ENCODE measurements around the gene SNED1.

Gene SNED1

DNA sequence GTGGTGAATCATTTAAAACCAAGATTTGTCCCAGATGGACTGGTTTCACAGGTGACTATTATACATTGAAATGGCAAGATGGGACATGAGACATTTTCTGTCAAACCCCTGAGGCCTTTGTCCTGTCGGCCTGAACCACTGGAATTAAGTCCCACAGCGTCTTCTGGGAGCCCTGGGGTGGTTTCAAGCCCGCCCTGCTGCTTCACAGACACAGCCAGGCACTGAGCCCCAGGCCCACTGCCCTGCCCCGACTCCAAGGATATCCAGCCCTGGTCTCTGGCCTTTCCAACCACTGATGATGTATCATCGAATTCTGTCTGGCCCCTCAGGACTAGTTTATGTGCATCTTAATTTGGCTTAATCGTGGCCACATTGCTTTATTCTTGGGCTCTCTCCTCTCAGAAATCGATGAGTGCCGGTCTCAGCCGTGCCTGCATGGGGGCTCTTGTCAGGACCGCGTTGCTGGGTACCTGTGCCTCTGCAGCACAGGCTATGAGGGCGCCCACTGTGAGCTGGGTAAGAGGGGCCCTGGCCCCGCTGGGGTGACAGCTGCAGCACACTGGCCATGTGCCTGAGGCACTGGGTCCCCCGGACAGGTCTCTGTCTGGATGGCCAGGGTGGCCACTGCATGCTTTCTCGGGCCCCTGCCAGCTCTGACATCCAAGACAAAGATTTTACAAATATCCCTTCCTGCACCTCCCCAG lies 64.1 kb downstream of the SNED1 start:
- H3K36me3 ChIP-seq (ENCODE audit: control insufficient read depth, insufficient read depth, low read length): no peaks in the 10 kb centered on the region
- no peaks in the 10 kb centered on the region; the same call in 1 of the 2 replicates for H3K27me3 ChIP-seq (replicated peaks; ENCODE audit: control insufficient read depth, insufficient read depth, low read length)
- DNase-seq (ENCODE audit: extremely low read depth, insufficient read length): peak; percentile 8
- TF ChIP-seq, protein P1, sequence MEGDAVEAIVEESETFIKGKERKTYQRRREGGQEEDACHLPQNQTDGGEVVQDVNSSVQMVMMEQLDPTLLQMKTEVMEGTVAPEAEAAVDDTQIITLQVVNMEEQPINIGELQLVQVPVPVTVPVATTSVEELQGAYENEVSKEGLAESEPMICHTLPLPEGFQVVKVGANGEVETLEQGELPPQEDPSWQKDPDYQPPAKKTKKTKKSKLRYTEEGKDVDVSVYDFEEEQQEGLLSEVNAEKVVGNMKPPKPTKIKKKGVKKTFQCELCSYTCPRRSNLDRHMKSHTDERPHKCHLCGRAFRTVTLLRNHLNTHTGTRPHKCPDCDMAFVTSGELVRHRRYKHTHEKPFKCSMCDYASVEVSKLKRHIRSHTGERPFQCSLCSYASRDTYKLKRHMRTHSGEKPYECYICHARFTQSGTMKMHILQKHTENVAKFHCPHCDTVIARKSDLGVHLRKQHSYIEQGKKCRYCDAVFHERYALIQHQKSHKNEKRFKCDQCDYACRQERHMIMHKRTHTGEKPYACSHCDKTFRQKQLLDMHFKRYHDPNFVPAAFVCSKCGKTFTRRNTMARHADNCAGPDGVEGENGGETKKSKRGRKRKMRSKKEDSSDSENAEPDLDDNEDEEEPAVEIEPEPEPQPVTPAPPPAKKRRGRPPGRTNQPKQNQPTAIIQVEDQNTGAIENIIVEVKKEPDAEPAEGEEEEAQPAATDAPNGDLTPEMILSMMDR (IDR thresholded peaks at IDR 0.05; ENCODE audit: insufficient read depth, low read length, poor library complexity, severe bottlenecking): no peak
- H3K4me3 ChIP-seq (replicated peaks; ENCODE audit: low read depth, low read length): no peak overlapping the region

DNA sequence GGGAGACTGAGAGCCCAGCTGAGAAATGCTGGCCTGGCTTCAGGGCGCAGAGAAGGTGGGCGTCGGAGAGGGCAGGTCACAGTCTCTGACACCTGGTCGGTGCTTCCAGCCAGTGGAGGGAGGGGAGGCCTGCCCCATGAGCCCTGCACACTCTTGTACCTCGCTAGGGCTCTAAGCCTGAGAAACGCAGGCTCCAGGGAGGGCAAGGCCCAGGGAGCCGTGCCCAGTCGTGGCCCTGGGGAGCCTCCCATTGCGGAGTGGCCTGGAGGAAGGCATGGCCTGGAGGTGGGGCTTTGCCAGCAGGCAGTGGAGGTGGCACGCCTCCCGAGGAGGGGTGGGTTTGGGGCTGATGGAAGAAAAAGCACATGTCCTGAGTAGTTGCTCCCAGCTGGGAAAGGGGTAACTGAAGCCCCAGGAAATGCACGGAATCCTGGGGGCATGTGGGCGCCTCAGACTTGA lies 64.7 kb downstream of the SNED1 start:
- Histone ChIP-seq H3K27me3 (replicated peaks; ENCODE audit: control insufficient read depth, insufficient read depth, low read length) (no peaks in the 10 kb centered on the region; the same call in 1 of the 2 replicates), H3K4me3 (replicated peaks; ENCODE audit: low read depth, low read length) (no peak overlapping the region), H3K36me3 (ENCODE audit: control insufficient read depth, insufficient read depth, low read length) (no peaks in the 10 kb centered on the region)
- TF ChIP-seq, protein P1 (IDR thresholded peaks at IDR 0.05; ENCODE audit: insufficient read depth, low read length, poor library complexity, severe bottlenecking): no peak
- DNase-seq (ENCODE audit: extremely low read depth, insufficient read length): no peak

DNA sequence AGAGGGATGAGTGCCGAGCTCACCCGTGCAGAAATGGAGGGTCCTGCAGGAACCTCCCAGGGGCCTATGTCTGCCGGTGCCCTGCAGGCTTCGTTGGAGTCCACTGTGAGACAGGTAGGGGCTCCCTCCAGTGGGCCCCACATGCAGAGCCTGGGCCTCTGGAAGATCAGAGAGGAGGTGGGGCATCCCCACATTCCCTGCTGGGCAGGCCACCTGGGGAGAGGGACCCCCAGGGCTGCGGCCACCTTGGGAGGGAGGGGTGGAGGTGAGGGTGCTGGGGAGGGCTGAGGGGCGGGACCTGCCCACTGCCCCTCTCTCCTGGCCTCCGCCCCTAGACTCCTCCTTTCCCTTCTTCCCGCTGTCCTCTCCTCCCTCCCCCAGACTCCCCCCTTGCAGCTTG lies 65.2 kb downstream of the SNED1 start:
- TF ChIP-seq, protein P1 (IDR thresholded peaks at IDR 0.05; ENCODE audit: insufficient read depth, low read length, poor library complexity, severe bottlenecking): no peak
- Histone ChIP-seq H3K4me3 (replicated peaks; ENCODE audit: low read depth, low read length) (no peak overlapping the region), H3K36me3 (ENCODE audit: control insufficient read depth, insufficient read depth, low read length) (no peaks in the 10 kb centered on the region), H3K27me3 (replicated peaks; ENCODE audit: control insufficient read depth, insufficient read depth, low read length) (no peaks in the 10 kb centered on the region; the same call in 1 of the 2 replicates)
- DNase-seq (ENCODE audit: extremely low read depth, insufficient read length): no peak

DNA sequence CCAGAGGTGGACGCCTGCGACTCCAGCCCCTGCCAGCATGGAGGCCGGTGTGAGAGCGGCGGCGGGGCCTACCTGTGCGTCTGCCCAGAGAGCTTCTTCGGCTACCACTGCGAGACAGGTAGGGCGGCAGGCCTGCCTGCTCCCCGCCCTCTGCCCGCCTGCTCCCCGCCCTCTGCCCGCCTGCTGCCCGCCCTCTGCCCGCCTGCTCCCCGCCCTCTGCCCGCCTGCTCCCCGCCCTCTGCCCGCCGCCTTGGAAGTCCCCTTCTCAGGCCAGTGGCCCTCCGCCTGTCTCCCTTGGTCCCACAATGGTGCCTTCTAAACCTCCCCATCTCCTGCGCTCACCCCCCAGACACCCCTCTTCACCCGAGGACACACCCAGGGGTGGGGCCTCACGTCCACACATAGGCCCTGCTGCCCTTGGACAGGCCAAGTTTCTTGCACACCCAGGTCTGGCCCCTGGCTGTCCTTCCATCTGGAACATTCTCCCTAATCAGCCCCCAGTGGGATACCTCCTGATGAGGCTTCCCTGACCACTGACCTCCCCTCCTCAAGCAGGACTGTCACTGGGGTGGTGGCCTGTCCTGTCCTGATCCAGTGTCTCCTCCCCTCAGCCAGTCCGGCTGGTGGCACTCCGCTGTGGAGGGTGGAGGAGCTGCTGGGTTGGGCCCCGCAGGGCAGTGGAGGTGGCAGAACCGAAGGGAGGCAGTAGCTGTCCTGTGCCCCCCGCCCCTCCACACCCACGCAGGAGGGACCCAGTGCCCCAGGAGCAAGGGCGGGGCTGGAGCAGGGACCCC lies 65.8 kb downstream of the SNED1 start:
- DNase-seq (ENCODE audit: extremely low read depth, insufficient read length): peak; percentile 38
- H3K36me3 ChIP-seq (ENCODE audit: control insufficient read depth, insufficient read depth, low read length): no peaks in the 10 kb centered on the region
- H3K27me3 ChIP-seq (replicated peaks; ENCODE audit: control insufficient read depth, insufficient read depth, low read length): no peaks in the 10 kb centered on the region; the same call in 1 of the 2 replicates
- no peak overlapping the region for H3K4me3 ChIP-seq (replicated peaks; ENCODE audit: low read depth, low read length)
- TF ChIP-seq, protein P1 (IDR thresholded peaks at IDR 0.05; ENCODE audit: insufficient read depth, low read length, poor library complexity, severe bottlenecking): no peak

DNA sequence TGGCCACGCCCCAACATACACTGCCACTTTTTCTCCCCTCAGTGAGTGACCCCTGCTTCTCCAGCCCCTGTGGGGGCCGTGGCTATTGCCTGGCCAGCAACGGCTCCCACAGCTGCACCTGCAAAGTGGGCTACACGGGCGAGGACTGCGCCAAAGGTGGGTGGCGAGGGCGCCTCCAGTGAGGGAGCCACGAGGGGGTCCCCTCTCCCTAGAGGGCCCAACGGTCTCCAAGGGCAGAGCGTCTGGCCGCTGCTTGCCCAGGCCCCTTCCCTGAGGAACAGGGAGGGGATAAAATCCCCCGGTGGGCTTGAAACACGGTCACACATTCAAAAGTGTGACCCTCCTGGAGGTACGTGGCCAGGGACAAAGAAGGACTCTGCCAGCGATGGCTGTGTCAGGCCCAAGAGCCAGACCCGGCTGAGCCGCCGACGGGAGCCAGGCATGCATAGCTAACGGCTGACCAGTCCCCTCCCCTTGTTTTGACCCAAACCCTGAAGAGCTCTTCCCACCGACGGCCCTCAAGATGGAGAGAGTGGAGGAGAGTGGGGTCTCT lies 66.5 kb downstream of the SNED1 start:
- TF ChIP-seq, protein P1 (IDR thresholded peaks at IDR 0.05; ENCODE audit: insufficient read depth, low read length, poor library complexity, severe bottlenecking): no peak
- no peak for DNase-seq (ENCODE audit: extremely low read depth, insufficient read length)
- Histone ChIP-seq H3K36me3 (ENCODE audit: control insufficient read depth, insufficient read depth, low read length) (no peaks in the 10 kb centered on the region), H3K27me3 (replicated peaks; ENCODE audit: control insufficient read depth, insufficient read depth, low read length) (no peaks in the 10 kb centered on the region; the same call in 1 of the 2 replicates), H3K4me3 (replicated peaks; ENCODE audit: low read depth, low read length) (no peak overlapping the region)

Data from GM06990 (cell line).